Measurements from ENCODE around the gene CTSC. TPM values are rescaled to one million over a fixed set of nuclear protein-coding genes. Genes with fewer than 3 reads are reported as not detected.
A peak's percentile ranks its signal among the peaks of the same experiment; 100 is the strongest.

Gene CTSC
- total RNA-seq, 4 donors from 2014 or later, result 41.2 to 84.6 (median 46.0) TPM

GRCh38 chr11:88359114-88359513 is 21.6 kb upstream of the CTSC start:
- no peaks in the 10 kb centered on the region for H3K9me3 ChIP-seq
- H3K4me1 ChIP-seq, result peaks cover 0 to 20% (median 3%) of the 10 kb centered on the region in 4 donors
- H3K36me3 ChIP-seq, result no peaks in the 10 kb centered on the region
- DNase-seq (ENCODE audit: low spot score in 2 of 2), result no peak
- H3K27ac ChIP-seq, result no peak overlapping the region
- TF ChIP-seq POLR2A (IDR thresholded peaks at IDR 0.05) (no peak), CTCF (IDR thresholded peaks at IDR 0.05) (no peak), EP300 (IDR thresholded peaks at IDR 0.05) (no peak)
- H3K27me3 ChIP-seq, result no peaks in the 10 kb centered on the region
- no peak overlapping the region for H3K4me3 ChIP-seq
- 98 to 100% methylated on average over 1 of the region's 1 CpG for WGBS, 2 donors

GRCh38 chr11:88358040-88358431 is 20.5 kb upstream of the CTSC start:
- WGBS, 2 donors, result 62 to 63% methylated on average over 2 of the region's 2 CpGs
- H3K9me3 ChIP-seq, result no peaks in the 10 kb centered on the region
- no peak for DNase-seq (ENCODE audit: low spot score in 2 of 2)
- no peaks in the 10 kb centered on the region for H3K36me3 ChIP-seq
- no peaks in the 10 kb centered on the region for H3K27me3 ChIP-seq
- peak overlapping the region in 2 of 4 donors; percentile 9 to 16 for H3K27ac ChIP-seq
- H3K4me1 ChIP-seq, result peaks cover 0 to 20% (median 3%) of the 10 kb centered on the region in 4 donors
- H3K4me3 ChIP-seq, result no peak overlapping the region
- no peak for TF ChIP-seq POLR2A (IDR thresholded peaks at IDR 0.05)
- no peak for TF ChIP-seq EP300 (IDR thresholded peaks at IDR 0.05)
- no peak for TF ChIP-seq CTCF (IDR thresholded peaks at IDR 0.05)

GRCh38 chr11:88357323-88358039 is 19.9 kb upstream of the CTSC start:
- peak overlapping the region in 2 of 4 donors; percentile 16 to 52 for H3K27ac ChIP-seq
- H3K27me3 ChIP-seq, result no peaks in the 10 kb centered on the region
- no peak for TF ChIP-seq EP300 (IDR thresholded peaks at IDR 0.05)
- no peak for TF ChIP-seq CTCF (IDR thresholded peaks at IDR 0.05)
- no peak for TF ChIP-seq POLR2A (IDR thresholded peaks at IDR 0.05)
- 51 to 58% methylated on average over 3 of the region's 3 CpGs for WGBS, 2 donors
- H3K4me1 ChIP-seq, result peaks cover 0 to 20% (median 3%) of the 10 kb centered on the region in 4 donors
- DNase-seq (ENCODE audit: low spot score in 2 of 2), result no peak
- H3K36me3 ChIP-seq, result no peaks in the 10 kb centered on the region
- no peak overlapping the region for H3K4me3 ChIP-seq
- no peaks in the 10 kb centered on the region for H3K9me3 ChIP-seq

GRCh38 chr11:88355887-88356286 is 18.4 kb upstream of the CTSC start:
- no peak for TF ChIP-seq CTCF (IDR thresholded peaks at IDR 0.05)
- TF ChIP-seq EP300 (IDR thresholded peaks at IDR 0.05), result no peak
- no peak for TF ChIP-seq POLR2A (IDR thresholded peaks at IDR 0.05)
- Histone ChIP-seq H3K27me3 (no peaks in the 10 kb centered on the region), H3K9me3 (no peaks in the 10 kb centered on the region), H3K27ac (no peak overlapping the region), H3K4me1 (peaks cover 0 to 20% (median 3%) of the 10 kb centered on the region in 4 donors), H3K4me3 (no peak overlapping the region), H3K36me3 (no peaks in the 10 kb centered on the region)
- 47 to 50% methylated on average over 2 of the region's 2 CpGs for WGBS, 2 donors
- DNase-seq (ENCODE audit: low spot score in 2 of 2), result no peak

GRCh38 chr11:88354912-88355311 is 17.4 kb upstream of the CTSC start:
- Histone ChIP-seq H3K27ac (no peak overlapping the region), H3K9me3 (no peaks in the 10 kb centered on the region), H3K27me3 (no peaks in the 10 kb centered on the region), H3K36me3 (no peaks in the 10 kb centered on the region), H3K4me1 (peaks cover 0 to 20% (median 3%) of the 10 kb centered on the region in 4 donors), H3K4me3 (no peak overlapping the region)
- TF ChIP-seq EP300 (IDR thresholded peaks at IDR 0.05), result no peak
- TF ChIP-seq POLR2A (IDR thresholded peaks at IDR 0.05), result no peak
- TF ChIP-seq CTCF (IDR thresholded peaks at IDR 0.05), result no peak
- no peak for DNase-seq (ENCODE audit: low spot score in 2 of 2)
- WGBS, 2 donors, result 77 to 91% methylated on average over 2 of the region's 2 CpGs
